Breast epithelium (tissue), 4 donors: ENCODE results near the gene XDH. TPM values are rescaled to one million over a fixed set of nuclear protein-coding genes. Genes with fewer than 3 reads are reported as not detected.

Source experiments
- DNase-seq, 2 donors: peaks; one replicate each; pipeline ENCODE4 v3.0.0-alpha.2; 2019; ENCODE audit warnings: low spot score in 2 of 2
- H3K27ac ChIP-seq, 2 donors: fragments of 200-600 bp; sonication (generic) in 1 of 2; one replicate each; pipeline ENCODE4 v1.5.1; 2016 to 2019; ENCODE audit warnings: mild to moderate bottlenecking in 1 of 2
- H3K27me3 ChIP-seq, 2 donors: fragments of 200-600 bp; sonication (generic) in 1 of 2; one replicate each; pipeline versions ENCODE4 v1.5.1 to v1.6.0; 2017 to 2019; ENCODE audit warnings: control low read depth in 1 of 2, mild to moderate bottlenecking in 1 of 2
- H3K36me3 ChIP-seq: fragments of 200-600 bp; one replicate; pipeline ENCODE4 v1.5.1; 2019
- H3K4me1 ChIP-seq, 2 donors: fragments of 200-600 bp; sonication (generic); one replicate each; pipeline ENCODE4 v1.5.1; 2016 to 2019; ENCODE audit warnings: control low read depth in 1 of 2
- H3K4me3 ChIP-seq, 3 donors: fragments of 200-600 bp; sonication (generic); 1 replicate in 2 of 3; 2 replicates in 1 of 3; pipeline ENCODE4 v1.5.1; 2016 to 2019; ENCODE audit warnings: mild to moderate bottlenecking in 3 of 3, moderate library complexity in 2 of 3
- H3K9me3 ChIP-seq, 2 donors: fragments of 200-600 bp; sonication (generic) in 1 of 2; one replicate each; pipeline ENCODE4 v1.5.1; 2016 to 2019; ENCODE audit warnings: control low read depth in 1 of 2
- CTCF ChIP-seq, 3 donors: fragments of 450-650 bp; IDR thresholded peaks; one replicate each; pipeline ENCODE4 v1.5.1; 2016 to 2017; ENCODE audit warnings: antibody characterized with exemption in 3 of 3, mild to moderate bottlenecking in 3 of 3, moderate library complexity in 3 of 3
- POLR2A ChIP-seq: fragments of 450-650 bp; IDR thresholded peaks from one replicate; pipeline ENCODE4 v1.6.1; 2016; ENCODE audit warnings: antibody characterized with exemption, mild to moderate bottlenecking, moderate library complexity
- POLR2AphosphoS5 ChIP-seq, 3 donors: sonication (generic); formaldehyde crosslinking; IDR thresholded peaks; one replicate each; pipeline ENCODE4 v1.6.1; 2017; ENCODE audit warnings: antibody characterized with exemption in 3 of 3
- intact Hi-C: fragments of 100-400 bp; cut with DNase I; formaldehyde crosslinking; loops from one replicate; pipeline ENCODE4 v1.15.1; 2023; ENCODE audit warnings: low total_unique reads
- total RNA-seq, 3 donors: library from RNA; depleted of rRNA; stranded (reverse); fragments of >200 nt; gene quantifications; one replicate each; pipeline ENCODE4 v1.1.0, GENCODE V29; 2016

XDH gene
- total RNA-seq, 3 donors from 2014 or later, result 0.16 to 6.9 (median 1.3) TPM

DNA sequence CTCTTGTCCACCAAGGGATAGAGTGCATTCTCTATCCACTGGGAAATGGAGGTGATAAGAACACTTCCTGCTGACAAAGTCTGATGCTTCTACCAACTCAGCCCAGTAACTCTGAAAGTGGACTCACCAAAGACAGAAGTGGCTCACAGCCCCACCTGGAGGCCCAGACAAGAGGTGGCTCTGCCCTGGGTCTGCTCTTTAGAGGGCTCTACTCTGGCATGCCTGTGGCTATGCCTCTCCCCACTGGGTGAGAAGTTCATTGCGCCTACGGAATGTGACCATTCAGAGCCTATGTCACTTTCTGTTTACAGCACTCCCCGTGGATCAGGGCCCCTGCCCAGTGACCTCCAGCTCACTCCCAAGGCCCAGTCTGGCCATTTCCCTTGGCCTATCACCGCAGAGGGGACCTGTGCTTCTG is 13.5 kb upstream of the XDH start:
- Histone ChIP-seq H3K4me1 (no peaks in the 10 kb centered on the region), H3K4me3 (no peak overlapping the region), H3K27me3 (no peaks in the 10 kb centered on the region), H3K9me3 (no peaks in the 10 kb centered on the region), H3K27ac (no peak overlapping the region), H3K36me3 (no peaks in the 10 kb centered on the region)
- intact Hi-C loops, result no loop called here
- no peak for TF ChIP-seq CTCF (IDR thresholded peaks at IDR 0.05)
- no peak for TF ChIP-seq POLR2A
- no peak for TF ChIP-seq POLR2AphosphoS5 (IDR thresholded peaks at IDR 0.05)
- DNase-seq, result no peak

- Histone ChIP-seq H3K36me3 (no peaks in the 10 kb centered on the region), H3K4me3 (no peak overlapping the region), H3K27me3 (no peaks in the 10 kb centered on the region), H3K9me3 (no peaks in the 10 kb centered on the region), H3K27ac (peak overlapping the region; percentile 59 to 81), H3K4me1 (no peaks in the 10 kb centered on the region)
- no peak for TF ChIP-seq POLR2A
- no peak for TF ChIP-seq POLR2AphosphoS5 (IDR thresholded peaks at IDR 0.05)
- TF ChIP-seq CTCF (IDR thresholded peaks at IDR 0.05), result no peak
- intact Hi-C loops, result no loop called here
- no peak for DNase-seq
These were observed 11.6 kb upstream of the XDH start for GRCh38 chr2:31426096-31426495.

GRCh38 chr2:31421634-31422033 is 7.1 kb upstream of the XDH start:
- H3K36me3 ChIP-seq, result no peaks in the 10 kb centered on the region
- no peak for DNase-seq
- no peaks in the 10 kb centered on the region for H3K4me1 ChIP-seq
- H3K4me3 ChIP-seq, result no peak overlapping the region
- intact Hi-C loops, result no loop called here
- no peaks in the 10 kb centered on the region for H3K27me3 ChIP-seq
- H3K9me3 ChIP-seq, result no peaks in the 10 kb centered on the region
- TF ChIP-seq POLR2A (no peak), CTCF (IDR thresholded peaks at IDR 0.05) (no peak), POLR2AphosphoS5 (IDR thresholded peaks at IDR 0.05) (no peak)
- no peak overlapping the region for H3K27ac ChIP-seq

DNA sequence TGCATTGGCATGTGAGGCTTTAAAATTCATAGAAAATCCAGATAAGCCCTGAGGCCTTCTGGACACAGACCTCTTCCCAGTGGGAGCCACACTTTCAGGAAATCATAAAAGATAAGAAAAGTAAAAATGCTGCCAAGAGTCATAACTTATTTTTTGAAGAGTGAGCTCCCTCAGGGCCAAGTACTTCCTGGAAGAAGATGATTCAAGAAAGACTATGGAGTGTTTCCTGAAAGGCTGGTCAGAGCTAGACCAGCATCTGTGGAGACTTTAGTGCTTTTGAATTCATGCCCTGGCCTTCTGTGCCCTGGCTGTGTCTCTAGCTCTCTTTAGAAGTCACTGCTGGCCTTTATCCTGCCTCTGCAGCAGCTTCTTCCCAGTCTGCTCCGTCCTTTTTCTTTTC is 6.4 kb upstream of the XDH start:
- no peak overlapping the region for H3K4me3 ChIP-seq
- no peaks in the 10 kb centered on the region for H3K4me1 ChIP-seq
- intact Hi-C loops, result no loop called here
- no peak overlapping the region for H3K27ac ChIP-seq
- H3K36me3 ChIP-seq, result no peaks in the 10 kb centered on the region
- DNase-seq, result no peak
- H3K9me3 ChIP-seq, result no peaks in the 10 kb centered on the region
- H3K27me3 ChIP-seq, result no peaks in the 10 kb centered on the region
- TF ChIP-seq POLR2A (no peak), CTCF (IDR thresholded peaks at IDR 0.05) (no peak), POLR2AphosphoS5 (IDR thresholded peaks at IDR 0.05) (no peak)

DNA sequence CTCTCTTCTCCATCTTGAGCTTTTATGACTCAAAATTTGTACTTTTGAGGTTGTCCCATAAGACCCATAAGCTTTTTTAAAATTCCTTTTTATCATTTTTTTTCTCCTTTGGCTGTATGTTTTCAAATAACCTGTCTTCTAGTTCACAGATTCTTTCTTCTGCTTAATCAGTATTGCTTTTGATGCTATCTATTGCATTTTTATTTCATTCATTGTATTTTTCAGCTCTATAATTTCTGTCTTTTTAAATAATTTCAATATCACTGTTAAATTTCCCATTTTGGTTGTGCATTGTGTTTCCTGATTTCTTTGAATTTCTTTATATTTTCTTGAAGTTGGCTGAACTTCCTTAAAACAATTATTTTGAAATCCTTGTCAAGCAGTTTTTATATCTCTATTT is 4.8 kb upstream of the XDH start:
- intact Hi-C loops, result loop anchor here (5.0 kb wide), 1 partner anchor 83 kb away; no protein-coding TSS in a partner anchor
- Histone ChIP-seq H3K27me3 (no peaks in the 10 kb centered on the region), H3K4me3 (no peak overlapping the region), H3K27ac (no peak overlapping the region), H3K36me3 (no peaks in the 10 kb centered on the region), H3K9me3 (no peaks in the 10 kb centered on the region), H3K4me1 (no peaks in the 10 kb centered on the region)
- no peak for DNase-seq
- no peak for TF ChIP-seq CTCF (IDR thresholded peaks at IDR 0.05)
- no peak for TF ChIP-seq POLR2A
- no peak for TF ChIP-seq POLR2AphosphoS5 (IDR thresholded peaks at IDR 0.05)
